ENCODE measurements around the gene FEM1B.
"Not testable (repeated sequence)": the region's sequence is repeated elsewhere in the genome, so short reads cannot be mapped to it uniquely, and the experiment has no call there.

Gene FEM1B

DNA sequence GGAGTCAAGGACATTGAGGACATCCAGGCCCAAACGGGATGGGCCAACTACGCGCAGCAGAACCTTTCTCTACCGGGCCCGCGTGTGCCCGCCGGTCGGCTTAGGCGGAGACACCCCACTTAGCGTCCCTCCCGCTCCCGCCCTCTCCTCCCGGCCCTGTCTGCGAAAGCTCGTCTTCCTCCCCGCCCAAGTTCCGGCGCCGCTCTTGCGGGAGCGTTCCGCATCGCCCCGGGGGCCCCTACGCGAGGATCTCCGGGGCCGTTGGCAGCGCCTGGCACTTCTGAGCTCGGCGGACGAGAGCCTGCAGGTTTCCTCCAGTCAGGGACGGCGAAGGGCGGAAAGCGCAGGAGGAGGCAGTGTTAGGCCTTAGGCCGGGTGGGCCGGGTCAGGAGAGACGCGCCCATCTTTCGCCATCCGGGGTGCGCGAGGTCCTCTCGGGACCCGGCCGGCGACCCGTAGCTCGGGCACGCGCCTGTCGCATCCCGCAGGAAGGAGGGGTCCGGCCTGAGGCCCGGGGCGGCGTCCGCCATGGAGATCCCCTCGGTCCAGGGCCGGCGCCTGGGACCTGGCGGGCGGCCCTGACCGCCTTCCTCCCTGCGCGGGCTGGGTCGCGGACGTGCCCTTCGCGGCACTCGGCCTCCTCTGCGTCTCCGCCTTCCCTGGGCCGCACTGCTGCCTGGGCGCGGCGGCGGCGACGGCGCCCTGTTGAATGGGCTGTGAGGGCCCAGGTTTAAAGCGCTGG is at the start of gene FEM1B:
FEM1B (plus strand) TSS at position 143 of the 742 bp plus-strand sequence. CDS start 673 bp downstream, outside the sequence.
- Histone ChIP-seq H3K27ac (peak within 1 kb of the TSS; percentile 90 to 100 (median 97)), H3K4me3 (peak within 1 kb of the TSS; percentile 64 to 91 (median 86))

DNA sequence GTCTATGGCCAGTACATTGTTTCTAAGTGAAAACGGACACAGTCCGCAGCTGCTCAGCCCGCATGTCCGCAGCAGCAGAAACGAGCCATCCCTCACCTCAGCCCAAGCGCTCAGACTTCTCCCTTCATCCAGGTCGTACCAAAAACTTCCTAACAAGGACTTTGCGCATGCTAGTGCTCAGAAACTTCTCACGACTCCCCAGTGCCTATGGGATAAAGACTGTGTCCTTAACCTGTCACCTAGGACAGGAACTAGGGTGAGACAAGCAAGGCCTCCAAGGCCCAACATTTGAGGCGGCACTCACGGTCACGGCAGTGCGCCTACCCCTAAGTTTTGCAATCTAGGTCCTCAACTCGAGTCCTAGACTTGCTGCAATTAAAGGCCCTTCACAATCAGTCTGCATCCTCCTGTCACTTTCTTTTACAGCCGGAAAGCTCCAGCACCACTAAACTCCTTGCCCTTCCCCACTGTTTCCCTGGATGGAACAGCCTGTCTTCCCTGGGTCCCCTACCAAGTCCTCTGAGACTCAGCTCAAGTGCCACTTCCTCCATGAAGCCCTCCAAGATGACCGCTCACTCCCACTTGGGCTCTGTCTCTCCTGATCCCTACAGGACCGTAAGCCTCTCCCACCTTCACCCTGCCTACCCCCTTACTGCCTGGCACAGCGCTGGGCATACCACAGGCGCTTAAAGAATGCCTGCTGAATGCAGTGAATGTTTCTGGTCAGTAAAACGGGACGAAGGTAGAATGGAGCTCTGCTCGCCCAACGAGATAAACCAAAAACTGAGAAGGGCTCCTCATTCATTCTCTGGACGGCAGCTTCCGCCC is 49.2 kb upstream of the FEM1B start:
- Histone ChIP-seq H3K4me3 (peak overlapping the region; percentile 71 to 95 (median 80)), H3K27ac (peak overlapping the region in 18 of 21 experiments; percentile 21 to 94 (median 88))

DNA sequence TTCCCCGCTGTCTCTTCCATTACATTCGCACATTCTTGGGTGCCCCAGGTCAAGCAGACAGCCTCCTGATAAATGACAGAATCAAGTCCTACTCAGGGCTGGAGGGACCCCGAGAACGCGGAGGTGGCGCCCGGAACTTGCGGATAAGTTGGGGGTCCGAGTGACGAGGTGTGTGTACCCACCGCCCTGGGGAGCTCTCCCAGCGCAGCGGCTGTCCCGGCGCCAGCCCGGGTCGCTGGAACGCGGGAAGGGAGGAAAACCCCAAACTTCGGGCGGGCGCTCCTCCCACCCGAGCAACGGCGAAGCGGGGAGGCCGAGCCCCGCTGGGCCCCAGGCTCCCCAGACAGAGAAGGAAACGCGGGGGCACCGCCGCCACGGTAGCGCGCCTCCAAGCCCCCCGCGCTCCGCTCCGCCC is 48.6 kb upstream of the FEM1B start:
- Histone ChIP-seq H3K27ac (peak overlapping the region; percentile 75 to 94 (median 87)), H3K4me3 (peak overlapping the region; percentile 71 to 95 (median 80))

DNA sequence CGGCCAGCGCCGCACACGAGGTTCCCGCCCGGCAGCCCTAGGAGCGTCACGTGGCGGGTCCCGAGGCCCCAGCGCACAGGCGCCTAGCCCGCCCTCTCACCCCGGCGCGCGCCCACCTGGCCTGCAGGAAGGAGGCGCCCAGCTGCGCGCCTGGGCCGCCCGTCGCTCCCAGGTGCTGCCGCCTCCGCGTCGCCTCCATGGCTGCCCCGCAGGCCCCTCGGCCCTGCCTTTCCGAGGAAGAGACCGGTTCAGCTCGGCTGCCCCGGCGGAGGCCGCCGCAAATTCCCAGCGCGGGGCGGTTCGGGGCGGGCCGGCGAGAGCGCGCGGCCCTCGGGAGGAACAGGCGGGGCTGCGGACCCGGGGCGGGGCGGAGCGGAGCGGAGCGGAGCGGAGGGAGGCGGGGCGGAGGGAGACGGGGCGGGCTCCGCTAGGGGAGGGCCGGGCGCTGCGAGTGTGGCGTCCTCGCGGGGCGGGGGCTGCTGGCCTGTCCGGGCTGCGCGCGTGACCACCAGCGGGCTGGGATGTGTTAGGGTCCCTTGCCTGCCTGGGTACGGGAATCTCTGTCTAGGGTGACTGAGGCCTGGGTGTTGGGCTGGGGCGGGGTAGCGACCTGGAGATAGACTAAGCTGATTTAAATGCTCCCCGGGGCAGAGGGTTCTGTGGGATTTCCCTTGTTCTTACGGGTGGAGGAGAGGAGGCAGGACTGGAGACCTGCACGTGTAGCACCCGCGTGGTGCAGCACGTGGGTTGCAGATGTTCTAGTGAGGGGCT is 48.0 kb upstream of the FEM1B start, which contains the start of gene CLN6:
CLN6 (minus strand) TSS at position 343 of the 771 bp plus-strand sequence; CDS start at position 199, 144 bp downstream.
- H3K27ac ChIP-seq: peak within 1 kb of the TSS; percentile 75 to 94 (median 87)
- peak within 1 kb of the TSS; percentile 71 to 95 (median 80) for H3K4me3 ChIP-seq

DNA sequence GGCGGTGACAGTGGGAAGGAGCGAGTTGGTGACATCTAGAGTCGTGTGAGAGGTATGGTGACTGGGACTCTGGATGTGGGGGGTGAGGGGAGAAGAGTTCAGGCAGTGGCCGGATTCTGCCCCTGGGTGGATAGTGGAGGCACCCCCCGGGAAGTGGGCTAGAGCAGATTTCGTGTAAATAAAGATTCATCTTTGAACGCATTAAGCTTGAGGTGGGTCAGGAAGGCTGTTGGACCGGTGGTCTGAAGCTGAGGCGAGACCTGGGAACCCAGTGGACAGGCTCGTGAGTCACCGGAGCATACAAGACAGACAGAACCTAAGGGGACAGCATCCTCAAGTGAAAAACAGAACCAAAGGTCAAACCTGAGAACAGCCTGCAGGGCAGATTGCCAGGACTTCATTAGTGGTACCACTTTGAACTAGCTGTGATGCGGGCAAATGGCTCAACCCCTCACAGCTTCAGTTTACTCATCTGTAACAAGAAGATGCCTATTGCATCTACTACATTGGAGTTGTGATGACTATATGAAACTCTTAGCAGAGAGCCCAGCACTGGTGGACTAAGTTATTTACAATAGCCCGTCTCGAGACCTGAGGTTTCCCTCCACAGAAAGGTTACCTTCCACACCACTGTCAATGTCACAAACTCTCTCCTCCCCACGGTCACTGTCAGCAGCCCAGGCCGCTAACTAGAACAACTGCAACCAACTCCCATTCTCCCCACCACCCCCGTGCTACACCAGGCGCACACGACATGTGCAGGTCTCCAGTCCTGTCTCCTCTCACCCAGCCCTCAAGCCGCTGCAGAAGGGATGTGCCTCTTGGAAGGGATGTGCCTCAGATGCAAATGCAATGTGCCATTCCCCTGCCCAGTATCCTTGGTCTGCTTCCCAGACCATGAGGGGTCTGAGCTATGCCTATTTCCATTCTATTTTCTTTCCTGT is 47.1 kb upstream of the FEM1B start:
- peak overlapping the region; percentile 71 to 95 (median 80) for H3K4me3 ChIP-seq
- H3K27ac ChIP-seq: peak overlapping the region in 18 of 21 experiments; percentile 27 to 94 (median 88)

DNA sequence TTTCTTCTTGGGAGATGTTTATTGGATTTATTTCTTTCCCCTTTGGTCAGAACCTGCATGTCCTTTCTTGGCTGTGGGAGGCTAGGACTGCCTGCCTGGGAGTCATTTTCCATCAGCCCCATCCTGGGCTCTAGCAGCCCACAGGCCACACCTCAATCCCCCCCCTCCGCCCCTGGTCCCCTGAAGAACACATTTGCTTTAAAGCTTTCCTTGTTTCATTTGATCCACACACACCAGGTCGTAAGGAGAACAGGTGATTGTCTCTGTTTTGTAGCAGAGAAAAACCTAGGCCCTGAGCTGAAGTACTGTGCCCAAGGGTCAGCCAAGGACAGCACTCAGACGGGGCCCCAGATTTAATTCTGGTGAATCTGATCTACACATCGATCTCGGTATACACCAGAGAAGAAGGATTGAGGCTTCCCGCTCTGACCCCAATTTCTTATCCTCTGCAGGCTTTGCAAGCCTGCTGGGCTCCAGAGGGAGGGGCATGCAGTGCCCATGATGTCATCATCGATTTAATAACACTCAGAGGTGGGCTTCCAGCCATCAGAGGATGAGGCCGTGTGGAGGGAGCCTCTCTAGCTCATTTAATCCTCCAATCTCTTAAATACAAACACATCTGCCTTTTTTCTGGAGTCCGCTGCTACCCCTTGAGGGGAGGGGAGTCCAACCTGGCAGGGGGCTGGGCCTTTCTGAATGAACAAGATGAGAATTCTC is 46.3 kb upstream of the FEM1B start:
- no peak overlapping the region for H3K4me3 ChIP-seq
- H3K27ac ChIP-seq: no peak overlapping the region

DNA sequence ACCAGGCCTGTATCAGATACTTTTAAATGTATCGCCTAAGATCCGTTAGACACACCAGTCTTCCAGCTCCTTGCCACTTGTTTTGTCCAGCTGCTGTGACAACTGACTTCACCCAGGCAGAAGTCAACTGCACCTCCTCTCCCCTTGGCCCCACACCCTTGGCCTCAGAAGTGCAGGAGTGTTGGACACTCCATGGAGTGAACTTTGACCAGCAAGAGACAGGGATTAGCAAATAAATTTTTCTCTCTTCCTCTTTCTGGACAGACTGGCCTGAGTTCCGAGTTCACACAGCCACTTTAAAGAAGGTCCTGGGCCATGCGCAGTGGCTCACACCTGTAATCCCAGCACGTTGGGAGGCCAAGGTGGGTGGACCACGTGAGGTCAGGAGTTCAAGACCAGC is 45.1 kb upstream of the FEM1B start:
- Histone ChIP-seq H3K27ac (no peak overlapping the region), H3K4me3 (no peak overlapping the region)

DNA sequence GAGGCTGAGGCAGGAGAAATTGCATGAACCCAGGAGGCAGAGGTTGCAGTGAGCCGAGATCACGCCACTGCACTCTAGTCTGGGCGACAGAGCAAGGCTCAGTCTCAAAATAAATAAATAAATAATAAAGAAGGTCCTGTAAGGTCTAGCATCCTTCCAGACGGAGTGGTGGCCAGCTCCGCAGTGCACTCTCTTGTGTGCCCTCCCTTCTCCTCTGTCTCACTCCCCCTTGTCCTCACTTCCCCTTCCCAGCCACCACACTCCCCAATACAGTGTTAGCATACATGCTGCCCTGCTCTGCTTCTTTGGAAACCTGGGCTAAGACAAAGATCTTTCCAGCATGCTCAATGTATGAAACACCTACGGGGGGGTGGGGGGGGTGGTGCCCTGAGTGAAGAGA is 44.6 kb upstream of the FEM1B start:
- H3K4me3 ChIP-seq: no peak overlapping the region
- no peak overlapping the region for H3K27ac ChIP-seq

DNA sequence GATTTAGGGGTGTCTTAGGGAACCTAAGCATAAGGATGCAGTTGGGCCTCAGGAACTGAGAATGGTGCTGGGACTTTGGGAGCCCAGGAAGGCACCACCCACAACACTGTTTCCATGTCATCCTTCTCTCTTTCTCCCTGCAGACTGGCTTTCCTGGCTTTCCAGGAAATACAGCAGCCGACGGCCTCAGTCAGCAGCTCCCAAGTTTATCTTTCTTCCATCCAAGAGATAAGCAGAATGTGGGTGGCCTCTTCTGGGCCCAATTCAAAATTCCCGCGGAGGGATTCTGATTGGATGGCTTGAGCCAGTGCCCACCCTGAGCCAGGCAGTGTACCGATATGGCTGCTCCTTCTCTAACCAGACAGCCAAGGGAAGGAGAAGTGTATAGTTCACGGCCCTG is 43.5 kb upstream of the FEM1B start:
- no peak overlapping the region for H3K4me3 ChIP-seq
- peak overlapping the region in 1 of 21 experiments; percentile 40 for H3K27ac ChIP-seq

DNA sequence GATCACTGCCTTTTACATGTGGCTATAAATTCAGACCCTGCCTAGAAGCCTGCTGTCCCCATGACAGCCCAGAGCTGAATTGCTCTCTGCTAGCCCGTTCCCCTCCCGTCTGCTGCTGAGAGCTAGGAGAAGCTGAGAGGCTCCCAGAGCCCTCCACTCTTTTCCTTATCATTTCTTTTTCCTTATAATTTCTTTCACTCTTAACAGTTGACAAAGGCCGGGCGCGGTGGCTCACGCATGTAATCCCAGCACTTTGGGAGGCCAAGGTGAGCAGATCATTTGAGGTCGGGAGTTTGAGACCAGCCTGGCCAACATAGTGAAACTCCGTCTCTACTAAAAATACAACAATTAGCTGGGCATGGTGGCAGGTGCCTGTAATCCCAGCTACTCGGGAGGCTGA is 43.0 kb upstream of the FEM1B start:
- H3K27ac ChIP-seq: not testable (repeated sequence)

DNA sequence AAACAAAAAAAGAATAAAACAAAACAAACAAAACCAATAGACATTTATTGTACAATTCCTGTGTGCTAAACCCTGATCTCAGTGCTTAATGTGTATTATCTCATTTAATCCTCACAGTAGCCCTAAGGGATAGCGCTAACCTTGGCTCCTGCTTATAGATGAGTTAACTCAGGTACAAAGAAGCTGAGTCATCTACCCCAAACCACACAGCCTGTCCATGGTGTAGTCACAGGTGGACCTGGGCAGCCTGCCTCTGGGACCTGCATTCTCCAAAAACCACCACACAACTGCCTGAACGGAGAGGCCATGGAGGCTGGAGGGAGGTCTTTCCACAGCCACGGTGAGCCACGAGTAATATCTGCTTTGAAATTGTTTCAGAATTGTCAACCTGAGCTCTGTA is 42.5 kb upstream of the FEM1B start:
- no peak overlapping the region for H3K27ac ChIP-seq
- no peak overlapping the region for H3K4me3 ChIP-seq

More for the DNA sequence above, 43.0 kb upstream of the FEM1B start:
- not testable (repeated sequence) for H3K4me3 ChIP-seq

DNA sequence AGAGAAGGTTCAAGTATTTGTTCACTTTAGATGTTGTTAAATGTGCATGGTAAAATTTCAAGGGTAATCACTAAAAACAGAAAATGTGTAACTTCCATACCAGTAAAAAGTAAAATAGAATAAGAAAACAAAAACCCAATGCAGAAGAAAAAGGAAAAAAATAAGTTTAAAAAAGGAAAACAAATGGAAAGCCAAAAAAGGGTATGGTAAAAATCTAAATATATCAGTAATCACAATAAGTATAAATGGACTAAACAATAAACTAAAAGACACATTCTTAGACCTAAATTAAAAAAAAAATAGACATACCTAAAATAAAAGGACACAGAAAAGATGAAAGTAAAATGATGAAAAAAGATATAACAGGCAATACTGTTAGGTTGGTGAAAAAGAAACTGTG is 38.5 kb upstream of the FEM1B start:
- Histone ChIP-seq H3K4me3 (no peak overlapping the region), H3K27ac (no peak overlapping the region)

DNA sequence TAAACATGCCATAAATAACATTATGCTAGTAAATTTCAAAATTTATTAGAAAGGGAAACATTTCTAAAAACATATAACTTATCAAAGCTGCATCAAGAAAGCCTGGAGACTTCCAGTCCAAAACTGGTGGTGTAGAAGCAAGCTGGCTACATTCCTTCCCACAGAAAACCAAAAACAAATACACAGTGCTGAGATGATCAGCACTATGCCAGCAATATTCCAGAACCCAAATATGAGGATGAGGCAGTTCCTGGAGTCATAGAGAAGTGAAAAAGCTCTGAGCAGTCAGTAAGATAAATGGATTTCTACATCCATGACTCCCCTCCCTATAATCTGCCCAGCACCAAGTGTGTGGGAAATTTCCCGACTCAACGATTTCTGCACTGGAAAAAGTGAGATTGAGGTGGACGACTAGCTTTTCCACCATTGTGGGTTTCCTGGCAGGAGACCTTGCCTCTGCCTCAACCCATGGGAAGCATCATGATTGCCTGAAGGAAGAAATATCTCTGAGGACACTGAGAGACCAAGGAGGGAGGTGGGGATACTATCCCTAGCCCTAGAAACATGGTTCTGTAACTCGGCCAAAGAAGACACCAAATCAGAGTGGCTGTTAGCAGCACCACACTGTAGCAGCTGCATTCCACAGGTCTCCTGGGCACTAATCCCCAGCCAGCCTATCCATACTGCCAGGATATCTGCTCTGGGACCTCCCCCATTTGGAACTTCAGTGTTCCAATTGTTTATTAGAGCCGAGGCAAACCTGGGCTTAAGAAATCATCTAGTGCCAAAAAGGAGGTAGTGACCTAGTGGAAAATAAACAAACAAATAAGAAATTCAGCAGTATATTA is 36.2 kb upstream of the FEM1B start:
- Histone ChIP-seq H3K4me3 (no peak overlapping the region), H3K27ac (no peak overlapping the region)

DNA sequence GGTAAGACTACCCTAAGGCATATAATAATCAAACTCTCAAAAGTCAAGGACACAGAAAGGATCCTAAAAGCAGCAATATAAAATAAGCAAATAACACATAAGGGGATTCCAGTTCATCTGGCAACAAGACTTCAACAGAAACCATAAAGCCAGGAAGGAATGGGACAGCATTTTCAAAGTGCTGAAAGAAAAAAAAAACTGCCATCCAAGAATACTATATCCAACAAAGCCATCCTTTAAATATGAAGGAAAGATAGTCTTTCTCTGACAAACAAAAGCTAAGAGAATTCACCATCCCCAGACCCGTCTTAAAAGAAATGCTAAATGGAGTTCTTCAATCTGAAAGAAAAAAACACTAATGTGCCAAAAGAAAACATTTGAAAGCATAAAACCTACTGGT is 33.3 kb upstream of the FEM1B start:
- Histone ChIP-seq H3K27ac (no peak overlapping the region), H3K4me3 (no peak overlapping the region)

DNA sequence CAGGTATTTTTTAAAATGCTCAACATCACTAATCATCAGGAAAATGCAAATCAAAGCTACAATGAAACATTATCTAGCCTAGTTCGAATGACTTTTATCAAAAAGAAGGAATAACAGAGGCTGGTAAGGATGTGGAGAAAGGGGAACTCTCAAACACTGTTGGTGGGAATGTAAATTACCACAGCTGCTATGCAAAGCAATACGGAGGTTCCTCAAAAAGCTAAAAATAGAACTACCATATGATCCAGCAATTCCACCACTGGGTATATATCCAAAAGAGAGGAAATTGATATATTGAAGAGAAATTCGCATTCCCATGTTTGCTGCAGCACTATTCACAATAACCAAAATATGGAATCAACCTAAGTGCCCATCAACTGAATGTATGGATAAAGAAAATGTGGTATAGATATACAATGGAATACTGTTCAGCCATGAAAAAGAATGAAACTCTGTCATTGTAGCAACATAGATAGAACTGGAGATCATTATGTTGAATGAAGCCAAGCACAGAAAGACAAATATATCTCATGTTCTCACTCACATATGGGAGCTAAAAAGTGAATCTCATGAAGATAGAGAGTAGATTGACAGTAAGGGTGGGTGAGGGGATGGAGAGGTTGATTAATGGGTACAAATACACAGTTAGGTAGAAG is 28.4 kb upstream of the FEM1B start:
- Histone ChIP-seq H3K4me3 (no peak overlapping the region), H3K27ac (no peak overlapping the region)

DNA sequence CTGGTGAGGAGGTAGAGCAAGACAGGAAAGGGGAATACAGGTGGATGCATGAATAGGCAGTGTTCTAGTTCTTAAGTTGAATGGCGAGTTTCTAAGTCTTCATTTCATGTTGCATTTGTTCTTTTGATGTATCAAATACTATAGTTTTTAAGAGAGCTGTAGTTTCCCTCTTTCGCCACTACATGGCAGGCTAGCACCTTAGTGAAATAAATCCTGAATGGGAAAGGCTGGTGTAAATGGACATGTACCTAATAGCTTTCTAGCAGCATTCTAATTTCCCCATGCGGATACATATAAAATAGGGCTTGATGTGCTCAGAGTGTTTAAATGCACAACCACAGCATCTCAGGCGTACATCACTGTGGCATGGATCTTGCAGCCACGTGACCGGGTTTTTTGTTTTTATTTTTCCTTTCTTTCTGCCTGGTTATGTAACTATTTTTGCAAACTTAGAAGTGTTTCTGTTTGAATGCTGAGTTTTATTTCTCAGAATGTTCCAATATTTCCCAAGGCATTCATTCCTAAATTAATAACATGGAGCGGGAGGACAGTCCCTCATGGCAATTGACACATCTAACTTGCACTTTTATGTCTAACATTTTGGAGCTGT is 24.5 kb upstream of the FEM1B start:
- H3K27ac ChIP-seq: no peak overlapping the region
- no peak overlapping the region for H3K4me3 ChIP-seq
